Measurements from ENCODE around the gene OGFOD3. TPM values are rescaled to one million over a fixed set of nuclear protein-coding genes. Genes with fewer than 3 reads are reported as not detected.

The OGFOD3 gene
- total and polyA plus RNA-seq, 2 donors (not counting 3 experiments of a cell fraction or from before 2014, with no cell fraction given) = 31.7 to 34.8 TPM

DNA sequence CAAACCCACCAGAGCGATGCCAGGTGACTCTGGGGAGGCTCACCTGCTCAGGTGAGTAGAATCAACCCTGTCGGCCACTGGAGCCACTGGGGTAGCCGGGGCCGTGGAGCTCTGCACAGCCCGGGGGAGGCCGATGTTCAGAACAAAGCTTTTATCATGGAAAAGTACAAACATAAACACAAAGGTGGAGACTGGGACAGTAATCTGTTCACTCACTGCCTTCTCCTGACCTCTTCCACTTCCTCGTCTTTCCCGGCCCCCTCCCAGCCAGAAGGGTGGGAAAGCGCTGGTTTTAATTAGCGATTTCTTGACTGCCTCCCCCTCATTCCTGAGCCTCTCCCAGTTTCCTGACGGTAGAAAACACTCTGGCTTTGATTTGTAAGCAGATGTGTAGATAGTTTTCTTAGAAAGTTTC lies 69.1 kb downstream of the OGFOD3 start:
- H3K27me3 ChIP-seq (ENCODE audit: control insufficient read depth in 2 of 2, insufficient read depth in 2 of 2, low read length in 2 of 2) = no peaks in the 10 kb centered on the region
- H3K9me3 ChIP-seq (replicated peaks; ENCODE audit: control insufficient read depth, insufficient read depth, low read length) = no peaks in the 10 kb centered on the region
- H3K27ac ChIP-seq (ENCODE audit: insufficient read depth, low read depth, low read length) = no peak overlapping the region
- no peaks in the 10 kb centered on the region for H3K9me1 ChIP-seq (replicated peaks; ENCODE audit: control insufficient read depth, extremely low read depth, insufficient read depth, low read length)
- CTCF ChIA-PET = interaction anchor here (1.6 to 2.4 kb wide), 2 partner anchors 10 to 17 kb away, joined by 3 to 6 read pairs; no protein-coding TSS in a partner anchor
- no peak for TF ChIP-seq POLR2A (IDR thresholded peaks at IDR 0.05; ENCODE audit: low read depth, low read length)
- TF ChIP-seq JUN (IDR thresholded peaks at IDR 0.05; ENCODE audit: borderline replicate concordance, insufficient read depth, insufficient read length, low read depth) = no peak
- no peak for TF ChIP-seq EZH2 (IDR thresholded peaks at IDR 0.05; ENCODE audit: borderline replicate concordance, low read depth, low read length, severe bottlenecking)
- no peak for TF ChIP-seq GATA2 (IDR thresholded peaks at IDR 0.05; ENCODE audit: insufficient read depth, insufficient read length, low read depth, low read length)
- H2AFZ ChIP-seq (ENCODE audit: low read depth, low read length) = peak overlapping the region; percentile 11
- intact Hi-C loops (cut with micrococcal nuclease) (no loop called here), dilution Hi-C loops (cut with MboI; ENCODE audit: extremely low pct_ligation_motif_present, low sequenced_read_pairs) (no loop called here)
- H3K4me3 ChIP-seq (replicated peaks in 1 of 3; ENCODE audit: insufficient read depth in 1 of 3, low read depth in 1 of 3, low read length in 3 of 3) = no peak overlapping the region
- H3K9ac ChIP-seq (replicated peaks; ENCODE audit: extremely low read depth, insufficient read depth, low read length) = no peak overlapping the region
- no TSS peak for BruUV-seq (replicated peaks)
- FAIRE-seq = no peak
- DNase-seq (ENCODE audit: low read depth, low spot score) = no peak
- POLR2A ChIA-PET = no interaction called here
- no peaks in the 10 kb centered on the region for H3K36me3 ChIP-seq (ENCODE audit: control insufficient read depth in 2 of 2, extremely low read depth in 1 of 2, insufficient read depth in 2 of 2, low read length in 2 of 2)
- H3K4me2 ChIP-seq (ENCODE audit: insufficient read depth, low read length) = no peak overlapping the region
- H4K20me1 ChIP-seq (replicated peaks; ENCODE audit: control insufficient read depth, extremely low read depth, insufficient read depth, low read length) = no peaks in the 10 kb centered on the region
- H3K4me1 ChIP-seq (ENCODE audit: control insufficient read depth, extremely low read depth, insufficient read depth, low read length) = no peaks in the 10 kb centered on the region
- H3K79me2 ChIP-seq (ENCODE audit: control insufficient read depth, insufficient read depth, low read length) = no peaks in the 10 kb centered on the region

DNA sequence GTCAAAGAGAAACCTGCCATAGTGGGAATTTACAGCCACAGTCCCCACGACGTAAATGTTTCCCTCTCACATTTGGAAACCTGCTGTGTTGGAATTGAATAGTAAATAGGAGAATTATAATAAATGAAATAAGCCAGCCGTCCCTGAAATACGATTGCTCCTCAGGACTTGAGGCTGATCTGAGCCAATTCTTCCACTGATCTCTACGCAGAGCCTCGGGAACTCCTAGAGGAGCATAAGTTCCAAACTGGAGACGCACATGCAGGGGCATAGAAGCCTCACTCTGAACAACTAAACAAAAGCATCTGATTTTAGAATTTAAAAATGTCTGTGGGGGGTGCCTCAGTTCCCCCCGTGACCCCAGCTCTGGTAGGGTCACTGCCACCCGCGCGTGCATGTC lies 69.5 kb downstream of the OGFOD3 start:
- Histone ChIP-seq H4K20me1 (replicated peaks; ENCODE audit: control insufficient read depth, extremely low read depth, insufficient read depth, low read length) (no peaks in the 10 kb centered on the region), H3K4me3 (replicated peaks in 1 of 3; ENCODE audit: insufficient read depth in 1 of 3, low read depth in 1 of 3, low read length in 3 of 3) (no peak overlapping the region), H3K4me1 (ENCODE audit: control insufficient read depth, extremely low read depth, insufficient read depth, low read length) (no peaks in the 10 kb centered on the region), H3K27me3 (ENCODE audit: control insufficient read depth in 2 of 2, insufficient read depth in 2 of 2, low read length in 2 of 2) (no peaks in the 10 kb centered on the region), H3K4me2 (ENCODE audit: insufficient read depth, low read length) (no peak overlapping the region), H2AFZ (ENCODE audit: low read depth, low read length) (no peak overlapping the region), H3K79me2 (ENCODE audit: control insufficient read depth, insufficient read depth, low read length) (no peaks in the 10 kb centered on the region), H3K9ac (replicated peaks; ENCODE audit: extremely low read depth, insufficient read depth, low read length) (no peak overlapping the region), H3K36me3 (ENCODE audit: control insufficient read depth in 2 of 2, extremely low read depth in 1 of 2, insufficient read depth in 2 of 2, low read length in 2 of 2) (no peaks in the 10 kb centered on the region), H3K9me3 (replicated peaks; ENCODE audit: control insufficient read depth, insufficient read depth, low read length) (no peaks in the 10 kb centered on the region), H3K27ac (ENCODE audit: insufficient read depth, low read depth, low read length) (no peak overlapping the region), H3K9me1 (replicated peaks; ENCODE audit: control insufficient read depth, extremely low read depth, insufficient read depth, low read length) (no peaks in the 10 kb centered on the region)
- intact Hi-C loops (cut with micrococcal nuclease) (no loop called here), dilution Hi-C loops (cut with MboI; ENCODE audit: extremely low pct_ligation_motif_present, low sequenced_read_pairs) (no loop called here)
- DNase-seq (ENCODE audit: low read depth, low spot score) = no peak
- ChIA-PET POLR2A (no interaction called here), CTCF (interaction anchor here (1.6 kb wide), 1 partner anchor 9 kb away, joined by 3 read pairs; no protein-coding TSS in a partner anchor)
- FAIRE-seq = no peak
- BruUV-seq (replicated peaks) = no TSS peak
- TF ChIP-seq JUN (IDR thresholded peaks at IDR 0.05; ENCODE audit: borderline replicate concordance, insufficient read depth, insufficient read length, low read depth) = no peak
- TF ChIP-seq FOS (IDR thresholded peaks at IDR 0.05; ENCODE audit: borderline replicate concordance, insufficient read depth, low read length) = no peak
- TF ChIP-seq, protein P1, sequence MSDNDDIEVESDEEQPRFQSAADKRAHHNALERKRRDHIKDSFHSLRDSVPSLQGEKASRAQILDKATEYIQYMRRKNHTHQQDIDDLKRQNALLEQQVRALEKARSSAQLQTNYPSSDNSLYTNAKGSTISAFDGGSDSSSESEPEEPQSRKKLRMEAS (IDR thresholded peaks at IDR 0.05; ENCODE audit: insufficient read depth, insufficient read length) = no peak
- TF ChIP-seq, protein P2, sequence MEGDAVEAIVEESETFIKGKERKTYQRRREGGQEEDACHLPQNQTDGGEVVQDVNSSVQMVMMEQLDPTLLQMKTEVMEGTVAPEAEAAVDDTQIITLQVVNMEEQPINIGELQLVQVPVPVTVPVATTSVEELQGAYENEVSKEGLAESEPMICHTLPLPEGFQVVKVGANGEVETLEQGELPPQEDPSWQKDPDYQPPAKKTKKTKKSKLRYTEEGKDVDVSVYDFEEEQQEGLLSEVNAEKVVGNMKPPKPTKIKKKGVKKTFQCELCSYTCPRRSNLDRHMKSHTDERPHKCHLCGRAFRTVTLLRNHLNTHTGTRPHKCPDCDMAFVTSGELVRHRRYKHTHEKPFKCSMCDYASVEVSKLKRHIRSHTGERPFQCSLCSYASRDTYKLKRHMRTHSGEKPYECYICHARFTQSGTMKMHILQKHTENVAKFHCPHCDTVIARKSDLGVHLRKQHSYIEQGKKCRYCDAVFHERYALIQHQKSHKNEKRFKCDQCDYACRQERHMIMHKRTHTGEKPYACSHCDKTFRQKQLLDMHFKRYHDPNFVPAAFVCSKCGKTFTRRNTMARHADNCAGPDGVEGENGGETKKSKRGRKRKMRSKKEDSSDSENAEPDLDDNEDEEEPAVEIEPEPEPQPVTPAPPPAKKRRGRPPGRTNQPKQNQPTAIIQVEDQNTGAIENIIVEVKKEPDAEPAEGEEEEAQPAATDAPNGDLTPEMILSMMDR (IDR thresholded peaks at IDR 0.05; ENCODE audit: extremely low read depth in 1 of 2, insufficient read depth in 1 of 2, low read depth in 1 of 2, low read length in 2 of 2) = no peak
- no peak for TF ChIP-seq POLR2A (IDR thresholded peaks at IDR 0.05; ENCODE audit: low read depth, low read length)
- TF ChIP-seq GATA2 (IDR thresholded peaks at IDR 0.05; ENCODE audit: insufficient read depth, insufficient read length, low read depth, low read length) = no peak
- TF ChIP-seq EZH2 (IDR thresholded peaks at IDR 0.05; ENCODE audit: borderline replicate concordance, low read depth, low read length, severe bottlenecking) = no peak
- no peak for TF ChIP-seq MYC (IDR thresholded peaks at IDR 0.05; ENCODE audit: low read depth, low read length)

All from endothelial cell of umbilical vein (primary cell).